ENCODE results near the gene ITGAV.
"Not testable (repeated sequence)": the region's sequence is repeated elsewhere in the genome, so short reads cannot be mapped to it uniquely, and the experiment has no call there.

Gene ITGAV

DNA sequence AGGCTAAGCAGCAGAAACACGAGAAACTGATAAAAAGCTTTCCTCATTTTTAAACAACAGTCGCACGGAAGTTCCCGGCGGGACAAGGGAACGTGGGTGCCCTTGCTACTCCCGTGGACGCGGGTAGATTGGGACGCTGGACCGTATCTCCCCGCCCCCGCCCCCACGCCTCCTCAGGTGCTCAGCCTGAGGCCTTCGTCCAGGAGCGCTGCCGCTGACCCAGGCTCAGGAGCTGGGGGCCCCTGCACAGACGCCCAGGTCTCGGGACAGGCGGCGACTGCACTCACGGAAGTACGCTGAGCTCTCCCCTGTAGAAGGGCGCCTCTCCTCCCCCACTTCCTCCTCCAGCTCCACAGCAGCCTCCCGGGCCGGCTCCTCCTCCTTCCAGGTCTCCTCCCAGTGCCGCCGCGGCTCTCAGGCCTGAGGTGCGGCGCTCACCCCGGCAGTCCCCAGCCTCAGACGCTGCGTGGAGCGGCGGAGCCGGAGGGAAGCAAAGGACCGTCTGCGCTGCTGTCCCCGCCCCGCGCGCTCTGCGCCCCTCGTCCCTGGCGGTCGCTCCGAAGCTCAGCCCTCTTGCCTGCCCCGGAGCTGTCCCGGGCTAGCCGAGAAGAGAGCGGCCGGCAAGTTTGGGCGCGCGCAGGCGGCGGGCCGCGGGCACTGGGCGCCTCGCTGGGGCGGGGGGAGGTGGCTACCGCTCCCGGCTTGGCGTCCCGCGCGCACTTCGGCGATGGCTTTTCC is at the start of gene ITGAV:
Gene ITGAV (plus strand): TSS at position 445 of the 738 bp plus-strand sequence. CDS start 283 bp downstream, at position 728.
- DNase-seq: peak; percentile 58

DNA sequence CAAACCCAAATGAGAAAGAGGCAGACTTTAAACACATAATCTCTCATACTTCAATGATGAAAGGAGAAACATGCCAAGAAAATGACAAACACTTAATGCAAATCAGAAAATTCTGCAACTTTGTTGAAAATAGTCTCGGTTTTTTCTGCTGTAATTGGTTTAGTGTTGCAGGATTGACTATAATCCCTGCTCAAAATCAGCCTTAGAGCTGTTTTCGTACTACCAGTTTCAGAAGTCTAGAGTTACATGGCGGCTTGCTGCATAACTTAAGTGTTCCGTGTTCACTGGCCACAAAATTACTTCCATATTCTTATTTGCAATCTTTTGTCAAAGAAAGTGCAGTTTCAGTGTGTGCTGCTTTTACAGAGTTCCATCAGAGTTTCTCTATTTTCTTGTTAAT is 48.9 kb upstream of the ITGAV start:
- no peak for DNase-seq

DNA sequence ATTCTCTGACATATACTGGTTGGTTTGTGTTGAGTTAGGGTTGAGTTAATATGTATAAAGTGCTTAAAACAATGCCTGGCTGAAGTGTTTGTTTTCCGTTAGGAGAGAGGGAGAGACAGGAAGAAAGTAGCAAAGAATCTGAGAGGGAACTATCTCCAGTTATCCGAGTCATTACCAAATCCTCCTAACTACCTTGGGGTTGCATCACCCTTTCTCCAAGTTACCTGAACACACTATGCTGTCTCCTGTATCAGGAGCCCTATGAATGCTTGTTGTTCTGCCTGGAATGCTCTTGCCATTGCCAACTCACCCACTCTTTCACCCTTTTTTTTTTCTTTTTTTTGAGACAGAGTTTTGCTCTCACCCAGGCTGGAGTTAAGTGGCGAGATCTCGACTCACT is 47.9 kb upstream of the ITGAV start:
- no peak for DNase-seq

DNA sequence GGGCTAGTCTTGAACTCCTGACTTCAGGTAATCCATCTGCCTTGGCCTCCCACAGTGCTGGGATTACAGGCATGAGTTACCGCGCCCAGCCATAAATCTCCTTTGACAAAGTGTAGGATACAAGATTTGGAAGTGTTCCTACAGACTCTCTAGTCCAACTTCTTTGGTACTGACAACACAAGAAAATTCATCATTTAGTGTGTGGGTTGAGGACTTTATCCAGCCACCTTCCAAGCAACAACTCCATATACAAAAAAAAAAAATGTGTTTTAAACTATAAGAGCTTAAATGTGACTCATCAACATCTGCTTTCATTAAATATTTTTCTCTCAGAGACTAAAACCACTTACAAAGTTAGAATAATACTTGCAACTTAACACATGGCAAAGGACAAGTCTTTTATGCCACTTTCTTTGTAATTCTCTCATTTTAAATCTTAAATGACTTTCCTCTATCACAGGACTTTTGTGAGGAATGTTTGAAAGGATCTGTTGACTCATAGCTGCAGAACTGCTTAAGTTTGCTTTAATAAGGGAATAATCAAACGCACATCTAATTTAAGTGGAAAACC is 46.2 kb upstream of the ITGAV start:
- no peak for DNase-seq

DNA sequence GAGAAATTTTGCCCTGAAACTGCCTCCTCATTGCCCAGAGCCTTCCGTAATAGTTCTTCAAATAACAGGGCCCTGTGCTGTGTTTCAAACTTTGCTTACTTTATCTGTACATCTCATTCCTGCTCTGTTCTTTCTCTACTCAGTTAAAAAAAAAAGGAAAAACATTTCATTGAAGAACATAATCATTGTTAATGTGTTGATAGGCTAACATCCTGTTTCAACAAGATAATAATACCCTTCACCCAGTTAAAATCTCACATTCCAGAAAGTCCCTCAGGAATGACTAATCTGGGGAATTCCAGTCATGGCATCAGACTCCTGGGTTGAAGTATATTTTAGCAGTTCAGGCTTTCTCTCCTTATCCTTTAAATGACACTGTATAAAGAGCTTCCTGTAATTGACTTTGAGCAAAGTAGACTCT is 45.6 kb upstream of the ITGAV start:
- no peak for DNase-seq

DNA sequence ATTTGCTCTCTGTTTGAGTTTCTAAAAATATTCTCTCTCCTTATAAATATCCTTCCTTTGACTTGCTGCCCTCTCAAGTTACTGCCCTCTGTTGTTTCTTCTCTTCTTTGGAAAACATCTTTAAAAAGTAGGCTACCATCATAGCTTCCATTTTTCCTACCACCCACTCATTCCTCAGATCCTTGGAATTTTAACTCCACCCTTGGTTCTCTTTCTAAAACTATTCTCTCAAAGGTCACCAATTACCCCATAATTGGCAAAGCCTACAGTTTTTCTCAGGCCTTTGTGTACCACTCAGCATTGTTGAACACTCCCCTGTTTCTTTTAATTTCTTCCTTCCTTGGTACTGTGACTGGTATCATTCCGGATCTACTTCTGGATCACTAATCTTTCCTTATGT is 43.0 kb upstream of the ITGAV start:
- DNase-seq: no peak

DNA sequence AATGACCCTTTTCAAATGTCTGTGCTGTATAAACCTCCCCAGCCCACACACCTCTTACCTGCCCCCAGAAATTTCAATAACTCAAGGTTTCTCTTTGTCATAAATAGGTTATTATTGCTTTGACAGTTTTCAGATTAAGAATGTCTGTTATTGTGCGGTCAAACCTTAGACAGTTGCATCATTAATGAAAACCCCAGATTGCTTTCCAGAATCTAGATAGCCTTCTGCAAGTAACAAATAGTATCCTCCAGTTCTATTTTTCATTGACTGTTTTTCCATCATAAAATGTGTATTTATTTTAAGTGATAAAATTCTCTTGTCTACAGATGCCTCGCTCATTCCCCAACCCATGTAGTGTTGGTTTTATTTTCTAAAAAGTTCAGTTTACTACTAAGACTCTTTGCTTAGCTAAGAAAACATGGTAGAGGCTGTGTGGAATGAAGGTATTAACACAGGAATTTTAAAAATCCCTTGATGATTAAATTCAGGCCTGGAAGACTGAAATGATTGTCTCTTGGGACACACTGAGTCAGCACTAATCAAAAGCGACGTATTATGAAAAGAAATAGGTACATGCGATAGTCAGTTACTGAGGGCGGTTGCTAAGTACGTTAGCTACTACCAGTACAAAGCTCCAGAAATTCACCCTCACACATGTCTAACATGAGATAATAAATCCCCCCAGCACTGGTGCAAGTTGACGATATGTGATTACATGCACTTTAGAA is 38.4 kb upstream of the ITGAV start:
- DNase-seq: no peak

DNA sequence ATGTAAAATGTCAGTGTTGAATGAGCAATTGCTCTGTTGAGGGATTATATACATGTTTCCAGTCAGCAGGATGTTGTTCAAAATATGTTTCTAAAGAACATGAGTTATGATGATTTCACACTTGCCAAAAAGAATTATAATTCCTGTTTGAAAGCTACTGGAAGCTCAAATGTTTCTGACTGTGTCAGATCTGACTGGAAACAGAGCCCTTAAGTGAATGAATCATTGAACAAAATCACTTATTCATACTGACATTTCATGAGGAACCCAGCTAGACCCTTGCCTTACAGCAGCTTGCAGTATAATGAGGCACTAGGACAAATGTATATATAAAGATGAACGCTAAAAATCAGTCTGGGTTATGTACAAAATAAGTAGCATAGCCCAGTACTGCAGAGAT is 35.4 kb upstream of the ITGAV start:
- DNase-seq: no peak

DNA sequence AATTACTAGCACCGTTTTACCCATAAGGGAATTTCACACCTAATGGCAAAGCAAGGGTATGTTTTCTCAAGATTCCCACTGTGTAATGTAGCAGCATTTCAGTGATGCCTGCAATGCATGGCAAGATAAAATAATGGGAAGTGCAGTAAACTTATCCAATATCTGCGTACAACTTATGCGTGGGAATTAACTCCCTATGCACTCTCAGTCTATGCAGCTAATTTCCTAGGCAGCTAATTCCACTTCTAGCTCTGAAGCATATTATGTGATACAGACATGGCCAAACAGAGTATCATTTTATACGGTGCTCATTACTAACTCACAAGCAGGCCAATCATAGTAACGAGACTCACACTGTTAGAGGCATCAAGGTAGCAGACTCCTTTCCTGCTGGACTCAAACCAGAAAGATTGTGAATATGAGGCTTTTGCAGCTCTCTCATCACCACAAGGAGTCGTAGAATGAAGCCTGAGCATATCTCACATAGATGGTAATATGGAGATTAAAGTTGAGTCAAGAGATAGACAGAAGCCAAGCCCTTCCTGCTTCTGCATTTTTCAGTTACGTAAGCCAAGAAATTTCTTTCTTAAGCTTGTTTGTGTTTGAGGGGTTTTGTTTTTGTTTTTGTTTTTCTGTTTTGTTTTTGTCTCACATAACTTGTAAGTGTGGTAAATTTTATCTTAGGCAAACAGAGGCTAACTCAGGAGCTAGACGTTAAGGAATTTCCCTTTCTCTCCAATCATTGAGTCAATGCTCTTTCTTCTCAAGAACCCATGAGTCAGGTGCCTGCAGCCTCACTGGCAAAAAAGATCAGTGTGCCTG is 34.8 kb upstream of the ITGAV start:
- DNase-seq: no peak

DNA sequence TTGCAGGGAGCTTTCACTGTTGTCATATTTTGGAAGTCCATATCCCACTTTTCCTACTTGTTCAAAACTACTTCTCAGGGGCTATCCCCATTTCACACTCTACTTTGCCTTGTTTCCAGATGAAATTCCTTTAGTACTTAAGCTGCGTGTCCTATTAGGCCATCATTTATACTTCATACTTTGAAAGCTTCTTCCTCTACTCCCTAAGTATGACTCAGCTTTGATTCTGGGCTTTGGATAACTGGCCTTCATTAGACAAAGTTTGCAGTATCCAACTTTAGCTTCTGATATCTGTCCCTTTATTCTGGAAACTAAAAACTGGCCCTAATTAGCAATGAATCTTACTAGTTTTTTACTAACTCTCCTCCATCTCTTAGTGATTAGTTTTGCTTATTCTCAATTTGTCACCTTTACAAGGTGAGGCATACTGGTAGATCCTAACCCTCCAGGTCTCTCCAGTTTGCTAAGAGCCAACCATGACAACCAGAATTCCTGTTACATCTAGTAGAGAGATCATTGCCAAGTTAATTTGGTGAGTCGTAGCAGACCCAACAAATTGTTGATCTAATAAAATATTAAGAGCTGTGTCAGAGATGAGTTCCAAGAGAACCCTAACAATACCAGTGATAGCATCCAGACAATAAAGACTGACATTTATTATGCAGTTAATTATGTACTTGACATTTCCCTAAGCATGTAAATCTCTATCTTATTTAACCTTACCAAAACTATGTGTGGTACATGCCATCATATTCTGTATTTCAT is 31.2 kb upstream of the ITGAV start:
- DNase-seq: no peak

DNA sequence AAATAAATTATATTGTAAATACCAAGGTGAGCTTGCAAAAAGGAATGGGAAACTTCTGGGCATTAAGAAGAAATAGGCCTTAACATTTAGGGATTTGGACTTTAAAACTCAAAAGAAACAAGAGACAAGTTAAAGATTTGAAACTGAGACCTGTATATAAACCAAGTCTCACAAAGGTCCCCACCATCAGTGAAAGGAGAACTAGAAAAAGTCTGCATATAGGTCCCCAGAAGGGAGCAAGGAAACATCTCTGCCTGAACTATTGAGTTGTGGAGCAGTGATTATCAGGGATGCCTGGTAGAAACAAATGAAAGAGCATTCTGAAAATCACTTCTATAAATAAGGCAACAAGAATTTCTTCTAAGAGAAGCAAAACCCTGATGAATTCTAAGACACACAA is 30.5 kb upstream of the ITGAV start:
- no peak for DNase-seq

DNA sequence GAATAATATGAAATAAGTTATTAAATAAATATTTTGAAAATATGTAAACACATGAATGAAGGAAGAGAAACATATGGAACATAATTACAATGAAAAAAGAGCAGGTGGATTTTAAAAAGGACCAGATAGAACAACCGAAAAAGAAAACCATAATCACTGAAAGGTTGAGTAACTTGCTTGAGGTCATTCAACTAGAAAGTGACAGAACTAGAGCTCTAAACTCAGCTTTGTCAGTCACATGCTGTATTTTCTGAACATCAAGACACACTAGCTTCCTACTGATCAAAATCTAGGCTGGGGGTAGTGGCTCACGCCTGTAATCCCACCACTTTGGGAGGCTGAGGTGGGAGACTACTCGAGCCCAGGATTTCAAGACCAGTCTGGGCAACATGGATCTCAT is 30.0 kb upstream of the ITGAV start:
- DNase-seq: no peak

DNA sequence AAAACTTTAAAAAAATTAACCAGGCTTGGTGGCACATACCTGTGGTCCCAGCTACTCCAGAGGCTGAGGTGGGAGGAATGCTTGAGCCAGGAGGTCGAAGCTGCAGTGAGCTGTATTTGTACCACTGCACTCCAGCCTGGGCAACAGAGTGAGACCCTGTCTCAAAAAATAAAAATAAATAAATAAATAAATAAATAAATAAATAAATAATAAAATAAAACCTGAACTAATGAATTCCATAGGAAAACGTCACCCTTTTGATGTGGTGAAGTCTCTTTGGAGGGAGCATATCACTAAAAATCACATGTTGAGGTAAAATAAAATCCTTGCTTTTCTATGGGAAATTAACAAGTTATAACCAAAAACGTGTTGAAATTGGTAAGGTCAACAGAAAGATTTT is 29.6 kb upstream of the ITGAV start:
- DNase-seq: no peak

DNA sequence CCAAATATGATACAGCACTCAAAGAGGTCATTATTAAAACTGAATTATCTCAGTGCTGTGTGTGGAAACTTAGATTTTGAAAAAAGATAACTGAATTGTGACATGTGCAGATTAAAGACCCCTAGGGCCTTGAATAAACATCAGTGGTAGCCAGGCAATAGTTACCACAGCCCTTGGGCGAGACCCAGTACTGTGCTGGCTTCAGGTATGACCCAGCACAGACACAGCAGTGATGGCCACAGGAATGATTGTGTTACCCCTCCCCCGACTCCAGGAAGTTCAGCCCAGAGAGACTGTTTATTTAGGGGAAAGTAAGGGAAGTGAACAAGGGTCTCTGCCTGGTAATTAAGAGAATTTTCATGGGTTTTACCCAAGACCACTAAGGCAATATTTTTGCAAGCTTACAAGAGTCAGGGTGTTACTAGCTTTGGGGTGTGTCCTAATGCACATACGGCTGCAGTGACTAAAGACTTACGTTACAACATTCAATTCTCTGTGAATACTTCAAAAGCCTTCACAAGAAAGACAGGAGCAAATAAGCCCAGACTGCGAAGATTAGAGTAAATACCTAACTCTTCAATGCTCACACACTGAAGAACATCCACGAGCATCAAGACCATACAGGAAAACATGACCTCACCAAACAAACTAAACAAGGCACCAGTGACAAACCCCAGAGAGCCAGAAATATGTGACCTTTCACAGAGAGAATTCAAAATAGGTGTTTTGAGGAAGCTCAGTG is 28.2 kb upstream of the ITGAV start:
- no peak for DNase-seq

DNA sequence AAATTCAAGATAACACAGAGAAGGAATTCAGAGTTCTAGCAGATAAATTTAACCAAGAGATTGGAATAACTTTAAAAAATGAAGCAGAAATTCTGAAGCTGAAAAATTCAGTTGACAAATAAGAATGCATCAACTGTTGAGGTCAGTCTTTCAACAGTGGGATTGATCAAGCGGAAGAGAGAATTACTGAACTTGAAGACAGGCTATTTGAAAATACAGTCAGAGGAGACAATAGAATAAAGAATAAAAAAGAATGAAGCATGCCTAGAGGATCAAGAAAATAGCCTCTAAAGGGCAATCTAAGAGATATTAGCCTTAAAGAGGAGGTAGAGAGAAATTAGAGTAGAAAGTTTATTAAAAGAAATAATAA is 27.7 kb upstream of the ITGAV start:
- no peak for DNase-seq

DNA sequence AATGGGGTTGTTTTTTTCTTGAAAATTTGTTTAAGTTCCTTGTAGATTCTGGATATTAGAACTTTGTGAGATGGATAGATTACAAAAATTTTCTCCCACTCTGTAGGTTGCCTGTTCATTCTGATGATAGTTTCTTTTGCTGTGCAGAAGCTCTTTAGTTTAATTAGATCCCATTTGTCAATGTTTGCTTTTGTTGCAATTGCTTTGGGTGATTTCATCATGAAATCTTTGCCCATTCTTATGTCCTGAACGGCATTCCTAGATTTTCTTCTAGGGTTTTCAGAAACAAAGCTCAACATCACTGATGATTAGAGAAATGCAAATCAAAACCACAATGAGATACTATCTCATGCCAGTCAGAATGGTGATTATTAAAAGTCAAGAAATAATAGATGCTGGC is 21.3 kb upstream of the ITGAV start:
- not testable (repeated sequence) for DNase-seq

DNA sequence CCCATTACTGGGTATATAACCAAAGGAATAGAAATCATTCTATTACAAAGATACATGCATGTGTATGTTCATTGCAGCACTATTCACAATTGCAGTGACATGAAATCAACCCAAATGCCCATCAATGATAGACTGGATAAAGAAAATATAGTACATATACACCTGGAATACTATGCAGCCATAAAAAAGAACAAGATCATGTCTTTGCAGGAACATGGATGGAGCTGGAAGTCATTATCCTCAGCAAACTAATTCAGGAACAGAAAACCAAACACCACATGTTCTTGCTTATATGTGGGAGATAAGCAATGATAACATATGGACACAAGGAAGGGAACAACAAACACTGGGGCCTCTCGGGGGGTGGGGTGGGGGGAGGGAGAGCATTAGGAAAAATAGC is 20.7 kb upstream of the ITGAV start:
- not testable (repeated sequence) for DNase-seq

DNA sequence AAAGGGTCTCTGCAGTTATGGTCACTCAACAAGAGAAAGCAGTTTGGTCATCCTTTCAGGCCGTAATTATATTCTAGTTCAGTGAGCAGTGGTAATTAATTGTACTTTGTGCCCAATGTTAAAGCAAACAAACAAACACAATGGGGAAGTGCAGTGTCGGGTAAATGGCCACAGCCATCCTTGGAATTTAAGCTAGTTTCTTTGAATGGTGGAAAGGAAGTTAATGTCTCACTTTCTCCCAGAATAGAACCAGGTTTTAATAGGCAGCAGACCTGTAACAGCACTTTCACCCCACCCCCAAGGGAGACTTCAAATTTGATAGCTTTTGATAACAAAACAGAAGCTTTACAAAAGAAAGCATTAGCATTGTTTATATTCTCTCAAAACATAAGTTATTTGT is 20.0 kb upstream of the ITGAV start:
- DNase-seq: no peak

DNA sequence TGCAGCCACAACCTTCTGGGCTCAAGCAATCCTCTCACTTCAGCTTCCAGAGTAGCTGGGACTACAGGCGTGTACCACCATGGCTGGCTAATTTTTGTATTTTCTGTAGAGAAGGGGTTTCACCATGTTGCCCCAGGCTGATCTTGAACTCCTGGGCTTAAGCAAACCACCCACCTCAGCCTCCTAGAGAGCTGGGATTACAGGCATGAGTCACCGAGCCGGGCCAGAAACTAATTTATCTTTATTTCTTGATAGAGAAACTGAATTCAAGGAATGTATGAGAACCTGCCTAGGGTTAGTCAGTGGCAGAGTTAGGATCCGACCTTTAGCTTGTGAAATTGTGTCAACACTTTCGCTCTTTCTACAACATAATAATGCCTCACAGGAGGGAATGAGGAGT is 19.3 kb upstream of the ITGAV start:
- no peak for DNase-seq

DNA sequence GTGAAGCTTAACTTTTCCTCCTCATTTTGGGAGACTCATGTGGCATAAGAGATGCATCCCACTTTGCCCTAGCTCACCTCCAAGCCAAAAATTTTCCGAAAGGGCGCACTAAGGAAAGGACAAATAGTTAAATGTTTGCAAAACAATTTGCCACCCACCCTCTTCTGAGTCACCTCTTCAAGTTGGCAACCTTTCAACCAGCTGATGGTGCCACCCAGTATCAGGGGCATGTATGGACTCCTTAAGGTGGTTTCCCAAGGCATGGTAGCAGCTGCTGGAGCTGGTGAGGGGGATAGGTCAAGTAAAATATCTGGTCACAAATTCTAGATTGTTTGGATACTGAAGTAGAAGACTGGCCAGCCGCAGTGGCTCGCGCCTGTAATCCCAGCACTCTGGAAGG is 17.2 kb upstream of the ITGAV start:
- no peak for DNase-seq

DNA sequence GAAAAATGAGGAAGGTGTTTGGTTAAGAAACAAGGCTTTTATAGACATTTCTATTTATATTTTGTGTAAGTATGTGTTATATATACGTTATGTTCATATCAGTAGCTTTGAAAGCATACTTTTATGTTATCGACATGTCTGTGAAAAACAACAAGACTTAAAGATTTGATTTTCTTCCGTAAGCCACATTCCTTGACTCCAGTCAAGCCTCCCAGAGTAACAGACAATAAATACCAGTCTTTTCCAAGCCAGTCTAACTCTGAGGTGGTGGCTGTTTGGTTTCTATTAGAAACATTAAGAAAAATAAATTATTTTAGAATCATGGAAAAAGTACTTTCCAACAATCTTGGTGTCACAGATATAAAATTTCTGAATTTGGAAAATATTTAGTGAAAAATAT is 16.3 kb upstream of the ITGAV start:
- no peak for DNase-seq

DNA sequence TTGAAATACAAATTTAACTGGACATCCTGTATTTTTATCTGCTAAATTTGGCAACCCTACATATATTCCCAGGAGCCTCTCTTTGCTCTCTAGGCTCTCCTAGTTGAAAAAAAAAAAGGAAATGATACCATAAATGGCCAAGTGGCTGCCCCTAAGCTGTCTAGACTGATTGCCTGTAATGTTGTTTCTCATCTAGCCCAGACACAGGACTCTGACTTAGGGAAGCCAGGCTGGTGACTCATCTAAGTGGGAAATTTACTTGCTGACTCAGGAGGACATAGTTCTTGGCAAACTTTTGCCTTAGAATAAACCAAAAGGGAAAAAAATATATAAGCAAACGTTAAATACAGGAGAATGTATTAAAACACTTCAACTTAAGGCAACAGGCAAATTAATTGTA is 14.6 kb upstream of the ITGAV start:
- DNase-seq: no peak
